PC-3 (cell line): ENCODE data around the gene WT1. TPM values are rescaled to one million over a fixed set of nuclear protein-coding genes. Genes with fewer than 3 reads are reported as not detected.

Experiments used
- ATAC-seq: fragments of 200-7000 bp; cut with Tn5 transposase; 2 replicates; pipeline ENCODE4 v1.9.1; 2020; ENCODE audit warnings: mild to moderate bottlenecking, moderate library complexity
- BruUV-seq: library from RNA; stranded (reverse); fragments of 400-500 nt; replicated peaks from 2 replicates; lab custom pipeline; 2021; lab: Mats Ljungman, UMichigan
- CTCF ChIA-PET: fragments of 300-600 bp; sonication (Branson Sonifier 250); formaldehyde crosslinking; loops from one replicate; lab custom pipeline; 2022; ENCODE audit warnings: antibody characterized with exemption; lab: Charles Lee
- POLR2A ChIA-PET: fragments of 300-600 bp; sonication (Branson Sonifier 250); formaldehyde crosslinking; loops from one replicate; lab custom pipeline; 2022; ENCODE audit warnings: antibody characterized with exemption; ENCODE audit not compliant: unreplicated experiment; lab: Charles Lee
- DNase-seq: peaks from one replicate; pipeline ENCODE4 v3.0.0-alpha.2; 2015
- H2AFZ ChIP-seq: fragments of 300-600 bp; sonication (generic); 2 replicates; pipeline ENCODE4 v1.6.0; 2016; ENCODE audit warnings: antibody characterized with exemption, low read length
- H3F3A ChIP-seq: fragments of 300-600 bp; sonication (generic); one replicate; pipeline ENCODE4 v1.6.0; 2017; ENCODE audit warnings: antibody characterized with exemption, low read length, control low read depth, mild to moderate bottlenecking; ENCODE audit not compliant: unreplicated experiment
- H3K27ac ChIP-seq: fragments of 300-600 bp; sonication (generic); 2 replicates; pipeline ENCODE4 v1.5.1; 2016; ENCODE audit warnings: mild to moderate bottlenecking, low read length
- H3K27me3 ChIP-seq: fragments of 300-600 bp; sonication (generic); 2 replicates; pipeline ENCODE4 v1.6.1; 2016; ENCODE audit warnings: low read length, mixed read lengths
- H3K36me3 ChIP-seq: fragments of 300-600 bp; sonication (generic); 2 replicates; pipeline ENCODE4 v1.6.1; 2016; ENCODE audit warnings: low read depth, mixed run types, low read length, mixed read lengths
- H3K4me1 ChIP-seq: fragments of 300-600 bp; sonication (generic); 2 replicates; pipeline ENCODE4 v1.5.1; 2016; ENCODE audit warnings: low read length; ENCODE audit not compliant: insufficient read depth
- H3K4me2 ChIP-seq: fragments of 300-600 bp; sonication (generic); 2 replicates; pipeline ENCODE4 v1.6.0; 2016; ENCODE audit warnings: low read length
- H3K4me3 ChIP-seq: fragments of 300-600 bp; sonication (generic); 2 replicates; pipeline ENCODE4 v1.5.1; 2016; ENCODE audit warnings: mild to moderate bottlenecking, low read length, mixed read lengths
- H3K79me2 ChIP-seq: fragments of 300-600 bp; sonication (generic); 2 replicates; pipeline ENCODE4 v1.6.1; 2017; ENCODE audit warnings: low read length, mixed read lengths
- H3K9ac ChIP-seq: fragments of 300-600 bp; sonication (generic); 2 replicates; pipeline ENCODE4 v1.6.0; 2016; ENCODE audit warnings: mild to moderate bottlenecking, low read length
- H3K9me2 ChIP-seq: fragments of 300-600 bp; sonication (generic); replicated peaks from 2 replicates; pipeline ENCODE4 v1.6.1; 2016; ENCODE audit warnings: mixed run types, low read length, mixed read lengths
- H3K9me3 ChIP-seq: fragments of 300-600 bp; sonication (generic); 2 replicates; pipeline ENCODE4 v1.6.1; 2016; ENCODE audit warnings: low read length, mixed read lengths
- H4K20me1 ChIP-seq: fragments of 300-600 bp; sonication (generic); 2 replicates; pipeline ENCODE4 v1.6.1; 2016; ENCODE audit warnings: low read length, mixed read lengths
- CTCF ChIP-seq: fragments of 300-600 bp; sonication (generic); conservative IDR thresholded peaks from 2 replicates; pipeline ENCODE4 v1.5.1; 2017; ENCODE audit warnings: antibody characterized with exemption, low read depth, mild to moderate bottlenecking, low read length
- EZH2 ChIP-seq: fragments of 300-600 bp; sonication (generic); IDR thresholded peaks from one replicate; pipeline ENCODE4 v1.6.1; 2017; ENCODE audit warnings: antibody characterized with exemption, mild to moderate bottlenecking, low read length; ENCODE audit not compliant: unreplicated experiment
- EZH2phosphoT487 ChIP-seq: fragments of 300-600 bp; sonication (generic); IDR thresholded peaks from 2 replicates; pipeline ENCODE4 v1.6.1; 2018; ENCODE audit warnings: mild to moderate bottlenecking, antibody characterized with exemption, low read length, borderline replicate concordance
- intact Hi-C: fragments of 100-400 bp; cut with micrococcal nuclease; formaldehyde crosslinking; loops from 2 replicates; pipeline ENCODE4 v1.9.0; 2023
- total RNA-seq: library from RNA; depleted of rRNA; stranded (reverse); fragments of >200 nt; gene quantifications from 2 replicates; pipeline ENCODE4 v1.2.3, GENCODE V29; 2014

WT1 gene
- total RNA-seq, 1 experiment from 2014 or later: 9.1 TPM

GRCh38 chr11:32416301-32416700, 19.0 kb downstream of the WT1 start:
- Histone ChIP-seq H3K9me2 (no peaks in the 10 kb centered on the region), H3K4me2 (no peak overlapping the region), H3K27ac (no peak overlapping the region), H3K9ac (no peak overlapping the region), H3F3A (no peaks in the 10 kb centered on the region), H4K20me1 (no peaks in the 10 kb centered on the region), H3K27me3 (no peaks in the 10 kb centered on the region), H2AFZ (no peak overlapping the region), H3K79me2 (no peaks in the 10 kb centered on the region), H3K4me1 (no peaks in the 10 kb centered on the region; the same call in 1 of the 2 replicates), H3K36me3 (no peaks in the 10 kb centered on the region), H3K4me3 (no peak overlapping the region), H3K9me3 (no peaks in the 10 kb centered on the region)
- ChIA-PET CTCF (interaction anchor here (0.6 kb wide), 1 partner anchor 30 kb away, joined by 3 read pairs; no protein-coding TSS in a partner anchor), POLR2A (no interaction called here)
- TF ChIP-seq EZH2phosphoT487 (no peak), CTCF (no peak), EZH2 (no peak)
- ATAC-seq: no peak
- no TSS peak for BruUV-seq
- intact Hi-C loops: no loop called here
- no peak for DNase-seq

GRCh38 chr11:32414925-32415324, 20.4 kb downstream of the WT1 start:
- no TSS peak for BruUV-seq
- intact Hi-C loops: no loop called here
- Histone ChIP-seq H3K9me3 (no peaks in the 10 kb centered on the region), H3F3A (no peaks in the 10 kb centered on the region), H4K20me1 (no peaks in the 10 kb centered on the region), H3K79me2 (no peaks in the 10 kb centered on the region), H3K4me3 (no peak overlapping the region), H3K4me2 (no peak overlapping the region), H3K9ac (no peak overlapping the region), H2AFZ (no peak overlapping the region), H3K4me1 (no peaks in the 10 kb centered on the region), H3K27ac (no peak overlapping the region), H3K27me3 (no peaks in the 10 kb centered on the region), H3K36me3 (no peaks in the 10 kb centered on the region), H3K9me2 (no peaks in the 10 kb centered on the region)
- ChIA-PET POLR2A (no interaction called here), CTCF (no interaction called here)
- DNase-seq (no peak), ATAC-seq (no peak)
- TF ChIP-seq EZH2phosphoT487 (no peak), CTCF (no peak), EZH2 (no peak)

- no peak for ATAC-seq
- H3K9me3 ChIP-seq: no peaks in the 10 kb centered on the region
- H4K20me1 ChIP-seq: no peaks in the 10 kb centered on the region
- DNase-seq: no peak
- TF ChIP-seq CTCF (no peak), EZH2 (no peak), EZH2phosphoT487 (no peak)
- no peak overlapping the region for H3K4me2 ChIP-seq
- no peak overlapping the region for H2AFZ ChIP-seq
- no TSS peak for BruUV-seq
- H3F3A ChIP-seq: no peaks in the 10 kb centered on the region
- POLR2A ChIA-PET: no interaction called here
- H3K36me3 ChIP-seq: no peaks in the 10 kb centered on the region
- no peaks in the 10 kb centered on the region for H3K9me2 ChIP-seq
- CTCF ChIA-PET: interaction anchor here (0.6 kb wide), 1 partner anchor 148 kb away, joined by 4 read pairs; no protein-coding TSS in a partner anchor
- H3K27me3 ChIP-seq: no peaks in the 10 kb centered on the region
- H3K27ac ChIP-seq: no peak overlapping the region
- H3K79me2 ChIP-seq: no peaks in the 10 kb centered on the region
- intact Hi-C loops: no loop called here
- no peaks in the 10 kb centered on the region for H3K4me1 ChIP-seq
- H3K4me3 ChIP-seq: no peak overlapping the region
- no peak overlapping the region for H3K9ac ChIP-seq
Observed at GRCh38 chr11:32411942-32412615, 23.3 kb downstream of the WT1 start.
